Uterus (tissue), 4 donors: ENCODE data around the gene CDC20. TPM values are rescaled to one million over a fixed set of nuclear protein-coding genes. Genes with fewer than 3 reads are reported as not detected.

Experiments
- DNase-seq, 2 donors: peaks; one replicate each; pipeline ENCODE4 v3.0.0-alpha.2; 2019 to 2020
- H3K27ac ChIP-seq, 2 donors: fragments of 200-600 bp; sonication (generic); 1 replicate in 1 of 2; 2 replicates in 1 of 2; pipeline ENCODE4 v1.5.1; 2016 to 2018
- H3K27me3 ChIP-seq, 2 donors: fragments of 200-600 bp; sonication (generic); one replicate each; pipeline ENCODE4 v1.5.1; 2018 to 2019; ENCODE audit warnings: control low read depth in 1 of 2
- H3K36me3 ChIP-seq, 2 donors: fragments of 200-600 bp; sonication (generic); one replicate each; pipeline ENCODE4 v1.5.1; 2019; ENCODE audit warnings: control low read depth in 1 of 2
- H3K4me1 ChIP-seq, 2 donors: fragments of 200-600 bp; sonication (generic); one replicate each; pipeline ENCODE4 v1.5.1; 2018 to 2019; ENCODE audit warnings: control low read depth in 1 of 2
- H3K4me3 ChIP-seq, 2 donors: fragments of 200-600 bp; sonication (generic); 1 replicate in 1 of 2; 2 replicates in 1 of 2; pipeline ENCODE4 v1.5.1; 2018 to 2019; ENCODE audit warnings: mild to moderate bottlenecking in 1 of 2
- H3K9me3 ChIP-seq, 2 donors: fragments of 200-600 bp; sonication (generic); one replicate each; pipeline ENCODE4 v1.5.1; 2019; ENCODE audit warnings: control low read depth in 1 of 2
- CTCF ChIP-seq, 4 experiments: fragments of 200-600 bp in 2 of 4; fragments of 450-650 bp in 2 of 4; sonication (generic) in 2 of 4; IDR thresholded peaks; one replicate each; pipeline ENCODE4 v1.5.1; 2016 to 2019; ENCODE audit warnings: antibody characterized with exemption in 4 of 4, mild to moderate bottlenecking in 2 of 4, moderate library complexity in 1 of 4
- POLR2A ChIP-seq, 2 donors: fragments of 450-650 bp; IDR thresholded peaks; one replicate each; pipeline ENCODE4 v1.6.1; 2016; ENCODE audit warnings: antibody characterized with exemption in 2 of 2, mild to moderate bottlenecking in 1 of 2, moderate library complexity in 1 of 2
- intact Hi-C: fragments of 100-400 bp; cut with DNase I; formaldehyde crosslinking; loops from one replicate; pipeline ENCODE4 v1.15.1; 2023; ENCODE audit warnings: low total_unique reads
- total RNA-seq, 4 donors: library from RNA; depleted of rRNA in 3 of 4; stranded (reverse); fragments of >200 nt in 3 of 4; gene quantifications; one replicate each; pipeline versions ENCODE4 v1.1.0 to v1.2.4, GENCODE V29; 2014 to 2023
- donor health status: DM: yes; HTN: yes; CAD: no.

CDC20 gene
- total RNA-seq, 4 donors from 2014 or later = 1.3 to 20.3 TPM; not detected in 2

- Histone ChIP-seq H3K27me3 (no peaks in the 10 kb centered on the region), H3K4me1 (no peaks in the 10 kb centered on the region), H3K36me3 (no peaks in the 10 kb centered on the region), H3K4me3 (peak overlapping the region; percentile 51 to 53), H3K9me3 (no peaks in the 10 kb centered on the region), H3K27ac (peak overlapping the region; percentile 78 to 86)
- no peak for TF ChIP-seq CTCF (IDR thresholded peaks at IDR 0.05)
- no peak for DNase-seq
- intact Hi-C loops = no loop called here
Observed at GRCh38 chr1:43348343-43348808, 10.4 kb upstream of the CDC20 start.

DNA sequence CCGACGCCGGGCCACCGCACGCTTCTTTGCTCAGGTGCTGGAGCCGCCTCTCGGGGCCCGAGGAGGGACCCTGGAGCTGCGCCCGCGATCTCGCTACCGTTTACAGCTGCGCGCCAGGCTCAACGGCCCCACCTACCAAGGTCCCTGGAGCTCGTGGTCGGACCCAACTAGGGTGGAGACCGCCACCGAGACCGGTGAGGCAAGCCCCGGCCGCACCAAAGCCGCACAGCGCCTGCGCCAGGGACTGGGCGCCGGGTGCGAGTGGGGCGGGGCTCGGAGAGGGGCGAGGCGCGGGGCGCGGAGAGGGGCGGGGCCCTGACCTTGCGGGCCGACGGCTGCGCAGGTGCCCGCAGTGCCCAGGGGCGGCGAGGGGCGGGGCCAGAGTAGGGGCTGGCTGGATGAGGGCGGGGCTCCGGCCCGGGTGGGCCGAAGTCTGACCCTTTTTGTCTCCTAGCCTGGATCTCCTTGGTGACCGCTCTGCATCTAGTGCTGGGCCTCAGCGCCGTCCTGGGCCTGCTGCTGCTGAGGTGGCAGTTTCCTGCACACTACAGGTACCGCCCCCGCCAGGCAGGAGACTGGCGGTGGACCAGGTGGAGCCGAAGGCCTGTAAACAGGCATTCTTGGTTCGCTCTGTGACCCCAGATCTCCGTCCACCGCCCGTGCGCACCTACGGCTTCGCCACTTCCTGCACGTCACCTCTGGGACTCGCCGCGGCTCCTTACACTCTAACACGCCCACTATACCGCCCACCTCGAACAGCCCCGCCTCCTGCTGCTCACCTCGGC, 9.8 kb upstream of the CDC20 start:
- Histone ChIP-seq H3K9me3 (no peaks in the 10 kb centered on the region), H3K36me3 (no peaks in the 10 kb centered on the region), H3K27ac (peak overlapping the region; percentile 78 to 86), H3K4me1 (no peaks in the 10 kb centered on the region), H3K4me3 (peak overlapping the region; percentile 51 to 53), H3K27me3 (no peaks in the 10 kb centered on the region)
- intact Hi-C loops = no loop called here
- DNase-seq = peak; percentile 72 to 85
- TF ChIP-seq POLR2A (IDR thresholded peaks at IDR 0.05) = peak; percentile 50 to 56
- TF ChIP-seq CTCF (IDR thresholded peaks at IDR 0.05) = no peak

DNA sequence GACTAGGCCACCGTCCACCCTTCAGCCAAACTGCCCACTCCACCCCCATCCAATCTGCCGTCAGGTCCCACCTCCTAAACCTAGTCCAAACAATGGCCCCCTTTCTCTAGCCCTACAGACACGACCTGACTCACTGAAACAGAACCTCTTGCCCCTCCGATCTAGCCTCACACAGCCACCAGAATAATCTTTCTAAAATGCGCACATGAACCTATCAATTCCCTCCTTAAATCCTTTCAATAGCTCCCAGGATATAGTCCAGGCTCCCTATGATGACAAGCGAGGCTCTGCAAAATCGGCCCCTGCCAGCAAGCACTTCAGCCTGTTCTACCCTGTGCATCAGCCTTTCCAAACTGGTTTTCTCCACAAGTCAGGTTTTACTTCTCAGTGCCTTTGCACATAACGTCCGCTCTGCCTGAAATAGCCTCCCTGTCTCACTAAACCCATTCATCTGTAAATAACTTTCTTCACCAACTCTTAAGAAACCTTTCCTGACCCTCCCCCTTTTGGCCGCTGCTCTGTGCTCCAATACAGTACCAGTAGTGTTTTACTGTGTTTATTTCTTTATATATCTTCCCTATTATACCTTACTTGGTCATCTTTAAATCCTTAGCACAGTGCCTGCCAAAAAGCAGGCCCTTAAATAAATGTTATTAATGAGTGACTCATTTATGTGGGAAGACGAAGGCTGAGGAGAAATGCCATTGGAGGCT, 9.0 kb upstream of the CDC20 start:
- H3K9me3 ChIP-seq = no peaks in the 10 kb centered on the region
- TF ChIP-seq CTCF (IDR thresholded peaks at IDR 0.05) = no peak
- TF ChIP-seq POLR2A (IDR thresholded peaks at IDR 0.05) = no peak
- peak overlapping the region; percentile 51 to 53 for H3K4me3 ChIP-seq
- H3K36me3 ChIP-seq = no peaks in the 10 kb centered on the region
- intact Hi-C loops = no loop called here
- H3K27ac ChIP-seq = peak overlapping the region; percentile 78 to 86
- no peaks in the 10 kb centered on the region for H3K27me3 ChIP-seq
- DNase-seq = no peak
- H3K4me1 ChIP-seq = no peaks in the 10 kb centered on the region

DNA sequence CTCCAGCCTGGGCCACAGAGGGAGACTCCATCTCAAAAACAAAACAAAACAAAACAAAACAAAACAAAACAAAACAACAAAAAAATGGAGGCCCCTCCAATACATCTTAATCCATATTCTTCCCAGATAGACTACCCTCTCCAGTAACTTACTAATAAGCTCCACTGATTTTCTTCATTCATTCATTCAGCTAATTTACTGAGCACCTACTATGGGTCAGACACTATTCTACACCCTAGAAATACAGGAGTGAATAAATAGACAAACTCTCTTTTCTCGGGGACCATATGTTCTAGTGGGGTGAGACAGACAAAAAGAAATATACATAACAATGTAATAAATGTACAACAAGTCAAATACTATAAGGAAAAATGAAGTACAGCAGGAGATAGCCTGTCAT, 7.8 kb upstream of the CDC20 start:
- H3K4me3 ChIP-seq = no peak overlapping the region
- H3K36me3 ChIP-seq = no peaks in the 10 kb centered on the region
- no peaks in the 10 kb centered on the region for H3K9me3 ChIP-seq
- intact Hi-C loops = no loop called here
- no peaks in the 10 kb centered on the region for H3K4me1 ChIP-seq
- no peak for TF ChIP-seq POLR2A (IDR thresholded peaks at IDR 0.05)
- no peak for TF ChIP-seq CTCF (IDR thresholded peaks at IDR 0.05)
- no peak for DNase-seq
- H3K27me3 ChIP-seq = no peaks in the 10 kb centered on the region
- H3K27ac ChIP-seq = no peak overlapping the region
